HCT116 (cell line): Measurements from ENCODE around the gene ZC3H12C. TPM values are rescaled to one million over a fixed set of nuclear protein-coding genes. Genes with fewer than 3 reads are reported as not detected.

Experiments used
- ATAC-seq: fragments of 200-7000 bp; cut with Tn5 transposase; 2 replicates; pipeline ENCODE4 v1.9.1; 2020; ENCODE audit warnings: mild to moderate bottlenecking, moderate library complexity
- BruUV-seq: library from RNA; stranded (reverse); fragments of 400-500 nt; replicated peaks from 2 replicates; lab custom pipeline; 2021; lab: Mats Ljungman, UMichigan
- CTCF ChIA-PET: fragments of 300-600 bp; sonication (Branson Sonifier 250); formaldehyde crosslinking; loops from one replicate; lab custom pipeline; 2021; ENCODE audit warnings: antibody characterized with exemption; lab: Charles Lee
- POLR2A ChIA-PET: fragments of 300-600, 350-600 bp; sonication (Branson Sonifier 250); formaldehyde crosslinking; loops from one replicate; lab custom pipeline; 2021; ENCODE audit warnings: antibody characterized with exemption; lab: Charles Lee
- RAD21 ChIA-PET, 2 experiments: fragments of 300-600 bp; sonication (Branson Sonifier 250); formaldehyde crosslinking; loops; one replicate each; lab custom pipeline; 2023; ENCODE audit warnings: low total read pairs in 2 of 2; ENCODE audit not compliant: uncharacterized antibody in 2 of 2, unreplicated experiment in 2 of 2, low non-redundant PET in 1 of 2; lab: Charles Lee
- DNase-seq: peaks from one replicate; pipeline ENCODE4 v3.0.0-alpha.2; 2010; ENCODE audit warnings: low read depth, low spot score
- H2AFZ ChIP-seq: fragments of 200-600 bp; shearing (Covaris generic), sonication (generic); 2 replicates; pipeline ENCODE4 v1.6.1; 2017; ENCODE audit warnings: low read depth, mixed run types, mixed read lengths, antibody characterized with exemption, low read length; ENCODE audit not compliant: poor library complexity, severe bottlenecking
- H3K27ac ChIP-seq: 2 replicates; pipeline ENCODE4 v1.5.1; 2012; ENCODE audit warnings: low read depth, low read length
- H3K27me3 ChIP-seq: fragments of 200-600 bp; sonication (generic); 2 replicates; pipeline ENCODE4 v1.6.1; 2016; ENCODE audit warnings: mixed run types, low read length, mixed read lengths; ENCODE audit not compliant: insufficient read depth
- H3K36me3 ChIP-seq, 2 experiments: fragments of 200-500 bp in 1 of 2; fragments of 200-600 bp in 1 of 2; sonication (Bioruptor generic) in 1 of 2; sonication (generic) in 1 of 2; 2 replicates each; pipeline versions ENCODE4 v1.5.1 to v1.6.1; 2014 to 2016; ENCODE audit warnings: low read length in 2 of 2, inconsistent platforms in 1 of 2, mixed read lengths in 1 of 2, mixed run types in 1 of 2; ENCODE audit not compliant: insufficient read depth in 2 of 2, control insufficient read depth in 1 of 2
- H3K4me1 ChIP-seq, 2 experiments: fragments of 200-600 bp in 1 of 2; sonication (generic) in 1 of 2; 2 replicates each; pipeline versions ENCODE4 v1.5.1 to v1.6.1; 2012 to 2017; ENCODE audit warnings: low read length in 2 of 2, inconsistent platforms in 1 of 2, mild to moderate bottlenecking in 1 of 2, mixed read lengths in 1 of 2, mixed run types in 1 of 2, moderate library complexity in 1 of 2; ENCODE audit not compliant: insufficient read depth in 2 of 2, control insufficient read depth in 1 of 2
- H3K4me2 ChIP-seq: fragments of 200-600 bp; sonication (generic); 2 replicates; pipeline ENCODE4 v1.6.1; 2017; ENCODE audit warnings: mixed run types, low read length, mixed read lengths
- H3K4me3 ChIP-seq, 2 experiments: fragments of 200-600 bp in 1 of 2; sonication (generic) in 1 of 2; replicated peaks in 1 of 2; 2 replicates each; pipeline ENCODE4 v1.5.1; 2011 to 2016; ENCODE audit warnings: low read length in 2 of 2, control low read depth in 1 of 2, low read depth in 1 of 2, mild to moderate bottlenecking in 1 of 2, mixed read lengths in 1 of 2, mixed run types in 1 of 2
- H3K79me2 ChIP-seq: fragments of 200-600 bp; sonication (generic); 2 replicates; pipeline ENCODE4 v1.6.1; 2017; ENCODE audit warnings: mild to moderate bottlenecking, mixed run types, low read length, moderate library complexity, mixed read lengths; ENCODE audit not compliant: insufficient read depth
- H3K9ac ChIP-seq: fragments of 200-600 bp; sonication (generic); 2 replicates; pipeline ENCODE4 v1.6.1; 2016; ENCODE audit warnings: low read length, mixed read lengths
- H3K9me2 ChIP-seq: fragments of 200-600 bp; sonication (generic), shearing (Covaris generic); 2 replicates; pipeline ENCODE4 v1.6.1; 2017; ENCODE audit warnings: mixed run types, mild to moderate bottlenecking, moderate library complexity; ENCODE audit not compliant: insufficient read depth
- H3K9me3 ChIP-seq, 2 experiments: fragments of 200-500 bp in 1 of 2; fragments of 200-600 bp in 1 of 2; sonication (Bioruptor generic) in 1 of 2; sonication (generic) in 1 of 2; 2 replicates each; pipeline ENCODE4 v1.6.1; 2014 to 2017; ENCODE audit warnings: low read length in 2 of 2, mixed read lengths in 2 of 2, inconsistent platforms in 1 of 2, low read depth in 1 of 2, mild to moderate bottlenecking in 1 of 2, mixed run types in 1 of 2, moderate library complexity in 1 of 2; ENCODE audit not compliant: control insufficient read depth in 1 of 2, insufficient read depth in 1 of 2
- H4K20me1 ChIP-seq: fragments of 200-600 bp; sonication (generic), shearing (Covaris generic); 2 replicates; pipeline ENCODE4 v1.6.1; 2017; ENCODE audit warnings: mixed run types, mild to moderate bottlenecking, moderate library complexity; ENCODE audit not compliant: insufficient read depth
- CBX3 ChIP-seq: IDR thresholded peaks from 2 replicates; pipeline ENCODE4 v1.6.1; 2012; ENCODE audit warnings: low read depth
- CEBPB ChIP-seq: IDR thresholded peaks from 2 replicates; pipeline ENCODE4 v1.6.1; 2012; ENCODE audit warnings: low read depth
- ELF1 ChIP-seq: IDR thresholded peaks from 2 replicates; pipeline ENCODE4 v1.6.1; 2012; ENCODE audit warnings: low read depth, borderline replicate concordance
- EZH2phosphoT487 ChIP-seq: fragments of 200-600 bp; IDR thresholded peaks from 2 replicates; pipeline ENCODE4 v1.6.1; 2018; ENCODE audit warnings: antibody characterized with exemption, borderline replicate concordance
- FOSL1 ChIP-seq: IDR thresholded peaks from 2 replicates; pipeline ENCODE4 v1.6.1; 2012; ENCODE audit warnings: low read depth
- POLR2A ChIP-seq: IDR thresholded peaks from 2 replicates; pipeline ENCODE4 v1.7.0; 2011; ENCODE audit warnings: borderline replicate concordance; ENCODE audit not compliant: insufficient read depth, insufficient read length; ENCODE audit errors: extremely low read depth
- RAD21 ChIP-seq: IDR thresholded peaks from 2 replicates; pipeline ENCODE4 v1.6.1; 2012; ENCODE audit warnings: low read depth, mild to moderate bottlenecking
- SRF ChIP-seq: IDR thresholded peaks from 2 replicates; pipeline ENCODE4 v1.6.1; 2012; ENCODE audit warnings: low read depth
- TCF7L2 ChIP-seq: IDR thresholded peaks from 2 replicates; pipeline ENCODE4 v1.7.0; 2011; ENCODE audit warnings: borderline replicate concordance, inconsistent platforms; ENCODE audit not compliant: insufficient read depth, insufficient read length; ENCODE audit errors: extremely low read depth
- ZBTB33 ChIP-seq: IDR thresholded peaks from 2 replicates; pipeline ENCODE4 v1.6.1; 2011; ENCODE audit warnings: mild to moderate bottlenecking, low read length, moderate library complexity; ENCODE audit not compliant: insufficient replicate concordance; ENCODE audit errors: extremely low read depth
- ZFX ChIP-seq: fragments of 450-650 bp; IDR thresholded peaks from 2 replicates; pipeline ENCODE4 v1.6.1; 2017
- ZNF274 ChIP-seq: fragments of 200-500 bp; sonication (Bioruptor generic); IDR thresholded peaks from 2 replicates; pipeline ENCODE4 v1.6.1; 2014; ENCODE audit warnings: mild to moderate bottlenecking, low read depth, low read length, inconsistent platforms
- intact Hi-C: fragments of 100-400 bp; cut with micrococcal nuclease; formaldehyde crosslinking; loops from 2 replicates; pipeline ENCODE4 v1.10.0; 2022
- total RNA-seq: library from RNA; stranded (reverse); gene quantifications from one replicate; pipeline ENCODE4 v1.2.1, GENCODE V29; 2021; ENCODE audit not compliant: unreplicated experiment
- TF ChIP-seq, protein P1 (sequence below): IDR thresholded peaks from 2 replicates; pipeline ENCODE4 v1.6.1; 2012; ENCODE audit warnings: low read depth

ZC3H12C gene
- total RNA-seq, 1 experiment from 2014 or later = 10.2 TPM

- no peak for TF ChIP-seq TCF7L2
- TF ChIP-seq, protein P1, sequence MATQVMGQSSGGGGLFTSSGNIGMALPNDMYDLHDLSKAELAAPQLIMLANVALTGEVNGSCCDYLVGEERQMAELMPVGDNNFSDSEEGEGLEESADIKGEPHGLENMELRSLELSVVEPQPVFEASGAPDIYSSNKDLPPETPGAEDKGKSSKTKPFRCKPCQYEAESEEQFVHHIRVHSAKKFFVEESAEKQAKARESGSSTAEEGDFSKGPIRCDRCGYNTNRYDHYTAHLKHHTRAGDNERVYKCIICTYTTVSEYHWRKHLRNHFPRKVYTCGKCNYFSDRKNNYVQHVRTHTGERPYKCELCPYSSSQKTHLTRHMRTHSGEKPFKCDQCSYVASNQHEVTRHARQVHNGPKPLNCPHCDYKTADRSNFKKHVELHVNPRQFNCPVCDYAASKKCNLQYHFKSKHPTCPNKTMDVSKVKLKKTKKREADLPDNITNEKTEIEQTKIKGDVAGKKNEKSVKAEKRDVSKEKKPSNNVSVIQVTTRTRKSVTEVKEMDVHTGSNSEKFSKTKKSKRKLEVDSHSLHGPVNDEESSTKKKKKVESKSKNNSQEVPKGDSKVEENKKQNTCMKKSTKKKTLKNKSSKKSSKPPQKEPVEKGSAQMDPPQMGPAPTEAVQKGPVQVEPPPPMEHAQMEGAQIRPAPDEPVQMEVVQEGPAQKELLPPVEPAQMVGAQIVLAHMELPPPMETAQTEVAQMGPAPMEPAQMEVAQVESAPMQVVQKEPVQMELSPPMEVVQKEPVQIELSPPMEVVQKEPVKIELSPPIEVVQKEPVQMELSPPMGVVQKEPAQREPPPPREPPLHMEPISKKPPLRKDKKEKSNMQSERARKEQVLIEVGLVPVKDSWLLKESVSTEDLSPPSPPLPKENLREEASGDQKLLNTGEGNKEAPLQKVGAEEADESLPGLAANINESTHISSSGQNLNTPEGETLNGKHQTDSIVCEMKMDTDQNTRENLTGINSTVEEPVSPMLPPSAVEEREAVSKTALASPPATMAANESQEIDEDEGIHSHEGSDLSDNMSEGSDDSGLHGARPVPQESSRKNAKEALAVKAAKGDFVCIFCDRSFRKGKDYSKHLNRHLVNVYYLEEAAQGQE = no peak
These were observed 15.3 kb upstream of the ZC3H12C start (continued) for GRCh38 chr11:110077831-110078325.

DNA sequence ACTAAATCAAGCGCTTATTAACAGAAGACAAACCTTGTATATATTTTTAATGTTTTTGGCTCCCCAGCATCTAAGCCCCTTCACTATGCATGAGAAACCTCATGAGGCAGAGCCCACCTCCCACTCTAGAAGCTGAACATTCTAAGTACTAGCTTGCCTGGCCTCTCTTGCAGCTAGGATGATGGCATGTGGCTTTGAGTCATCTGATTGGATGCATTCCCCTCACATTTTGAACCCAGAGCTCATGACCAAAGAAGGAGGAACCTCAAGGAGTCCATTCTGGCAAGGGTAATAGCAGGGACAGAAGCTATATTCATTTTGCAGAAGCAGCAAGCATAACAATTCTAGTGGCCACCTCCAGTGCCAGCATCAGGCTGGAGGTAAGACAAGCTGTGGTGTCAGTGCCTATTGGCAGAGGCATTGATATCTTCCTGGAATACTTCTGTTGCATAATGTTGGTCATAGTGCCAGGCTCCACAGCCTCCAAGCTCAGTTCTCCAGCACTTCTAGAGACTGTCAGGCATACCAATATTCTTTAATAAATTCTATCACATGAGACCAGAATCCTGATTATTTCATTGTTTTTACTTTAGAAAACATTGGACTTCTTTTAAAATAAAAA, 14.2 kb upstream of the ZC3H12C start:
- ChIA-PET POLR2A (no interaction called here), CTCF (no interaction called here), RAD21 (no interaction called here)
- Histone ChIP-seq H4K20me1 (no peaks in the 10 kb centered on the region), H3K36me3 (no peaks in the 10 kb centered on the region), H3K9me3 (peaks cover 0 to 4% of the 10 kb centered on the region in 2 experiments; a peak in 1 of 4 replicates), H3K27me3 (no peaks in the 10 kb centered on the region), H3K4me3 (no peak overlapping the region), H3K4me1 (no peaks in the 10 kb centered on the region), H3K9me2 (no peaks in the 10 kb centered on the region), H3K79me2 (no peaks in the 10 kb centered on the region), H3K4me2 (no peak overlapping the region), H2AFZ (no peak overlapping the region), H3K9ac (no peak overlapping the region), H3K27ac (no peak overlapping the region)
- intact Hi-C loops = no loop called here
- no peak for ATAC-seq
- BruUV-seq = no TSS peak
- DNase-seq = no peak
- TF ChIP-seq EZH2phosphoT487 (no peak), ZFX (no peak), RAD21 (no peak), ZBTB33 (no peak), CEBPB (no peak), POLR2A (no peak), ELF1 (no peak), SRF (no peak), ZNF274 (no peak), CBX3 (no peak), FOSL1 (no peak)
- TF ChIP-seq, protein P1 = no peak
